Chondrocyte (in vitro differentiated cells): ENCODE measurements around the gene B4GALT5. TPM values are rescaled to one million over a fixed set of nuclear protein-coding genes. Genes with fewer than 3 reads are reported as not detected.

Experiments
- DNase-seq: peaks from one replicate; pipeline ENCODE4 v3.0.0; 2021; ENCODE audit warnings: mixed read lengths, low spot score
- H3K27ac Mint-ChIP-seq: one replicate; pipeline ENCODE4 v1.8.0; 2021; ENCODE audit warnings: mild to moderate bottlenecking, moderate library complexity, mixed read lengths; ENCODE audit not compliant: unreplicated experiment
- H3K27me3 Mint-ChIP-seq: 2 replicates; pipeline ENCODE4 v1.8.0; 2021; ENCODE audit warnings: low read depth, mixed read lengths
- H3K36me3 Mint-ChIP-seq: 2 replicates; pipeline ENCODE4 v1.8.0; 2021; ENCODE audit warnings: low read depth, mixed read lengths
- H3K4me1 Mint-ChIP-seq: 2 replicates; pipeline ENCODE4 v1.8.0; 2021; ENCODE audit warnings: low read depth, mild to moderate bottlenecking, mixed read lengths
- H3K4me3 Mint-ChIP-seq: one replicate; pipeline ENCODE4 v1.8.0; 2021; ENCODE audit warnings: mild to moderate bottlenecking, moderate library complexity, mixed read lengths; ENCODE audit not compliant: unreplicated experiment
- H3K9me3 Mint-ChIP-seq: 2 replicates; pipeline ENCODE4 v1.8.0; 2021; ENCODE audit warnings: low read depth, mixed read lengths
- CTCF ChIP-seq: fragments of 200-600 bp; sonication (generic); IDR thresholded peaks from 2 replicates; pipeline ENCODE4 v1.5.0; 2021; ENCODE audit warnings: antibody characterized with exemption, mild to moderate bottlenecking, moderate library complexity
- total RNA-seq: library from RNA; stranded (reverse); gene quantifications from 3 replicates; pipeline ENCODE4 v1.2.1, GENCODE V29; 2021

B4GALT5 gene
- total RNA-seq, 1 donor from 2014 or later, result 56.1 TPM

- Mint-ChIP-seq H3K9me3 (no peaks in the 10 kb centered on the region), H3K36me3 (no peaks in the 10 kb centered on the region), H3K4me3 (no peak overlapping the region), H3K4me1 (peaks cover 73% of the 10 kb centered on the region), H3K27ac (peak overlapping the region; percentile 92), H3K27me3 (no peaks in the 10 kb centered on the region)
- no peak for TF ChIP-seq CTCF
- DNase-seq, result no peak
Measured at GRCh38 chr20:49699200-49699992, 14.3 kb downstream of the B4GALT5 start.

GRCh38 chr20:49698477-49698876 lies 15.2 kb downstream of the B4GALT5 start:
- no peak for DNase-seq
- Mint-ChIP-seq H3K9me3 (no peaks in the 10 kb centered on the region), H3K4me3 (no peak overlapping the region), H3K27ac (peak overlapping the region; percentile 53), H3K4me1 (peaks cover 78% of the 10 kb centered on the region), H3K27me3 (no peaks in the 10 kb centered on the region), H3K36me3 (no peaks in the 10 kb centered on the region)
- no peak for TF ChIP-seq CTCF

GRCh38 chr20:49697071-49697470 lies 16.6 kb downstream of the B4GALT5 start:
- Mint-ChIP-seq H3K4me1 (peaks cover 87% of the 10 kb centered on the region), H3K27ac (peak overlapping the region; percentile 79), H3K36me3 (no peaks in the 10 kb centered on the region), H3K27me3 (no peaks in the 10 kb centered on the region), H3K4me3 (no peak overlapping the region), H3K9me3 (no peaks in the 10 kb centered on the region)
- no peak for DNase-seq
- no peak for TF ChIP-seq CTCF

GRCh38 chr20:49696594-49696993 lies 17.1 kb downstream of the B4GALT5 start:
- no peak for DNase-seq
- no peak for TF ChIP-seq CTCF
- Mint-ChIP-seq H3K4me1 (peaks cover 88% of the 10 kb centered on the region), H3K9me3 (no peaks in the 10 kb centered on the region), H3K27me3 (no peaks in the 10 kb centered on the region), H3K4me3 (no peak overlapping the region), H3K36me3 (no peaks in the 10 kb centered on the region), H3K27ac (peak overlapping the region; percentile 61)

- H3K27me3 Mint-ChIP-seq, result no peaks in the 10 kb centered on the region
- H3K36me3 Mint-ChIP-seq, result no peaks in the 10 kb centered on the region
- peaks cover 88% of the 10 kb centered on the region for H3K4me1 Mint-ChIP-seq
- H3K27ac Mint-ChIP-seq, result peak overlapping the region; percentile 13
- no peak for DNase-seq
- TF ChIP-seq CTCF, result no peak
- no peak overlapping the region for H3K4me3 Mint-ChIP-seq
- no peaks in the 10 kb centered on the region for H3K9me3 Mint-ChIP-seq
Measured at GRCh38 chr20:49695830-49696229, 17.8 kb downstream of the B4GALT5 start.
